ENCODE results near the gene UGT8. TPM values are rescaled to one million over a fixed set of nuclear protein-coding genes. Genes with fewer than 3 reads are reported as not detected.

The UGT8 gene
- polyA plus RNA-seq, 1 donor from 2014 or later: 0.73 TPM

- no peaks in the 10 kb centered on the region for H3K79me2 ChIP-seq (replicated peaks; ENCODE audit: insufficient read depth, low read length)
- H3K36me3 ChIP-seq (ENCODE audit: insufficient read depth, low read length): no peaks in the 10 kb centered on the region
- no peaks in the 10 kb centered on the region for H4K20me1 ChIP-seq (ENCODE audit: insufficient read depth)
- no peaks in the 10 kb centered on the region for H3K9me2 ChIP-seq (ENCODE audit: insufficient read depth, low read length)
- no peaks in the 10 kb centered on the region for H3F3A ChIP-seq (ENCODE audit: insufficient read depth, low read length, poor library complexity, severe bottlenecking)
- TF ChIP-seq REST (IDR thresholded peaks at IDR 0.05; ENCODE audit: borderline replicate concordance): no peak
- no peak for TF ChIP-seq SMC3 (conservative IDR thresholded peaks at IDR 0.05; ENCODE audit: poor library complexity)
- no peak for TF ChIP-seq MXI1 (conservative IDR thresholded peaks at IDR 0.05; ENCODE audit: poor library complexity, severe bottlenecking)
- no peak for TF ChIP-seq POLR2AphosphoS5 (IDR thresholded peaks at IDR 0.05)
- TF ChIP-seq RAD21 (conservative IDR thresholded peaks at IDR 0.05): no peak
- no peak for TF ChIP-seq EZH2 (IDR thresholded peaks at IDR 0.05; ENCODE audit: borderline replicate concordance, insufficient read depth, low read length, poor library complexity, severe bottlenecking)
- no peak for TF ChIP-seq CTCF (IDR thresholded peaks at IDR 0.05; ENCODE audit: poor library complexity, severe bottlenecking)
- no peak for TF ChIP-seq EP300 (conservative IDR thresholded peaks at IDR 0.05; ENCODE audit: poor library complexity, severe bottlenecking)
- TF ChIP-seq TAF1 (IDR thresholded peaks at IDR 0.05; ENCODE audit: low read depth): no peak
- H3K4me2 ChIP-seq (ENCODE audit: low read length): no peak overlapping the region
- H3K27ac ChIP-seq (ENCODE audit: low read length): no peak overlapping the region
- H3K27me3 ChIP-seq (ENCODE audit: insufficient read depth, low read depth, low read length): no peaks in the 10 kb centered on the region
- no peak overlapping the region for H3K4me3 ChIP-seq (ENCODE audit: low read length)
- H2AFZ ChIP-seq (ENCODE audit: low read depth, low read length): no peak overlapping the region
- no peaks in the 10 kb centered on the region for H3K9me3 ChIP-seq (ENCODE audit: low read length)
- no peak overlapping the region for H3K9ac ChIP-seq (ENCODE audit: low read length)
These were observed 118.8 kb downstream of the UGT8 start for GRCh38 chr4:114717432-114717831.

GRCh38 chr4:114725066-114725465 lies 126.5 kb downstream of the UGT8 start:
- TF ChIP-seq TAF1 (IDR thresholded peaks at IDR 0.05; ENCODE audit: low read depth) (no peak), RAD21 (conservative IDR thresholded peaks at IDR 0.05) (no peak), REST (IDR thresholded peaks at IDR 0.05; ENCODE audit: borderline replicate concordance) (no peak), POLR2AphosphoS5 (IDR thresholded peaks at IDR 0.05) (no peak), MXI1 (conservative IDR thresholded peaks at IDR 0.05; ENCODE audit: poor library complexity, severe bottlenecking) (no peak), SMC3 (conservative IDR thresholded peaks at IDR 0.05; ENCODE audit: poor library complexity) (no peak), EP300 (conservative IDR thresholded peaks at IDR 0.05; ENCODE audit: poor library complexity, severe bottlenecking) (no peak), CTCF (IDR thresholded peaks at IDR 0.05; ENCODE audit: poor library complexity, severe bottlenecking) (no peak), EZH2 (IDR thresholded peaks at IDR 0.05; ENCODE audit: borderline replicate concordance, insufficient read depth, low read length, poor library complexity, severe bottlenecking) (no peak)
- Histone ChIP-seq H3K79me2 (replicated peaks; ENCODE audit: insufficient read depth, low read length) (no peaks in the 10 kb centered on the region), H3F3A (ENCODE audit: insufficient read depth, low read length, poor library complexity, severe bottlenecking) (no peaks in the 10 kb centered on the region), H3K9me3 (ENCODE audit: low read length) (no peaks in the 10 kb centered on the region), H3K9me2 (ENCODE audit: insufficient read depth, low read length) (no peaks in the 10 kb centered on the region), H3K36me3 (ENCODE audit: insufficient read depth, low read length) (no peaks in the 10 kb centered on the region), H3K27me3 (ENCODE audit: insufficient read depth, low read depth, low read length) (no peaks in the 10 kb centered on the region), H3K9ac (ENCODE audit: low read length) (no peak overlapping the region), H3K27ac (ENCODE audit: low read length) (no peak overlapping the region), H4K20me1 (ENCODE audit: insufficient read depth) (no peaks in the 10 kb centered on the region), H3K4me3 (ENCODE audit: low read length) (no peak overlapping the region), H2AFZ (ENCODE audit: low read depth, low read length) (no peak overlapping the region), H3K4me2 (ENCODE audit: low read length) (no peak overlapping the region)

All from neural cell (in vitro differentiated cells).